Right lobe of liver (tissue), 6 donors: ENCODE measurements around the gene CNTN2. TPM values are rescaled to one million over a fixed set of nuclear protein-coding genes. Genes with fewer than 3 reads are reported as not detected.

Experiments
- ATAC-seq, 4 donors: fragments of 200-7000 bp; cut with Tn5 transposase; one replicate each; pipeline ENCODE4 v1.9.1; 2020; ENCODE audit warnings: mild to moderate bottlenecking in 4 of 4, moderate library complexity in 4 of 4
- DNase-seq, 3 donors: peaks; one replicate each; pipeline ENCODE4 v3.0.0-alpha.2; 2020
- H3K27ac ChIP-seq, 3 donors: fragments of 200-600 bp; one replicate each; pipeline ENCODE4 v1.8.0; 2022
- H3K27me3 ChIP-seq, 2 donors: fragments of 200-600 bp; one replicate each; pipeline ENCODE4 v1.8.0; 2022
- H3K36me3 ChIP-seq, 4 donors: fragments of 200-600 bp; sonication (generic) in 1 of 4; one replicate each; pipeline versions ENCODE4 v1.5.1 to v1.8.0; 2017 to 2022; ENCODE audit warnings: control low read depth in 1 of 4
- H3K4me1 ChIP-seq, 4 donors: fragments of 200-600 bp; sonication (generic) in 1 of 4; one replicate each; pipeline versions ENCODE4 v1.5.1 to v1.8.0; 2017 to 2022; ENCODE audit warnings: control low read depth in 1 of 4
- H3K4me3 ChIP-seq, 3 donors: fragments of 200-600 bp; one replicate each; pipeline ENCODE4 v1.8.0; 2022
- H3K9me3 ChIP-seq, 4 donors: fragments of 200-600 bp; sonication (generic) in 1 of 4; one replicate each; pipeline versions ENCODE4 v1.5.1 to v1.8.0; 2017 to 2022; ENCODE audit warnings: control low read depth in 1 of 4
- POLR2A ChIP-seq: fragments of 450-650 bp; IDR thresholded peaks from one replicate; pipeline ENCODE4 v1.6.1; 2017; ENCODE audit warnings: antibody characterized with exemption, mild to moderate bottlenecking
- WGBS: methylation state at CpG from one replicate; pipeline ENCODE4 v1.1.6; 2018; ENCODE audit warnings: low coverage, low lambda C conversion rate; ENCODE audit not compliant: insufficient coverage; ENCODE audit errors: missing lambda C conversion rate; 5-methylcytosine and 5-hydroxymethylcytosine counted together
- intact Hi-C, 2 donors: fragments of 100-400 bp; cut with DNase I; formaldehyde crosslinking; loops; one replicate each; pipeline versions ENCODE4 v1.11.2 to v1.14.1; 2022
- total RNA-seq, 6 experiments: library from RNA; depleted of rRNA in 2 of 6; stranded (reverse); fragments of >200 nt in 2 of 6; fragmentation: NEBNext Ultra II Directional in 3 of 6; extraction: Animal tissue kit (Norgen Biotek cat#: 25700) in 3 of 6; gene quantifications; one replicate each; pipeline versions ENCODE4 v1.1.0 to v1.2.4, GENCODE V29; 2016 to 2023
- TF ChIP-seq, protein P1 (sequence below), 4 donors: fragments of 200-600 bp in 3 of 4; fragments of 450-650 bp in 1 of 4; IDR thresholded peaks; one replicate each; pipeline versions ENCODE4 v1.5.1 to v1.8.0; 2016 to 2022; ENCODE audit warnings: antibody characterized with exemption in 4 of 4, mild to moderate bottlenecking in 2 of 4
- donor health status: DM: no; HTN: yes; CAD: no.
- donor health status: DM: no; HTN: no; CAD: no.
- donor health status: DM: no; HTN: no; CAD: no.
- donor health status: DM: no; HTN: yes; CAD: no.
- donor health status: DM: no; HTN: yes; CAD: no.

The CNTN2 gene
- total RNA-seq, 6 experiments from 2014 or later: 0.49 TPM; not detected in 5

DNA sequence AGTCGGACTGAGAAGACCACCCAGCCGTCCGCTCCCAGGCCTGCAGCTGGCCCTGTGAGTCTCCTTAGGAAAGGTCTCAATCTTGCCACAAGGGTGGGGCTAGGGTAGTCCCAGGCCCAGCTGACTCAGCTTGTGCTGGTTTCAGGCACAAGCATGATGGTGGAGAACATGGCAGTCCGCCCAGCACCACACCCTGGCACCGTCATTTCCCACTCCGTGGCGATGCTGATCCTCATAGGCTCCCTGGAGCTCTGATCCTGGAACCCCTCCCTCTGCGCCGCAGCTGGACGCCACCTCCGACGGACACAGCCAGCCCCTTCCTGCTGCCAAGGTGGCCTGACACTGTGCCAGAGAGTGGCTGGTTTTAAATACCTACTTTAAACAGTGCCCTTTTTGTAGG lies 30.5 kb downstream of the CNTN2 start:
- no peak overlapping the region for H3K4me3 ChIP-seq
- H3K9me3 ChIP-seq: no peaks in the 10 kb centered on the region
- H3K27ac ChIP-seq: no peak overlapping the region
- H3K36me3 ChIP-seq: no peaks in the 10 kb centered on the region
- no peaks in the 10 kb centered on the region for H3K27me3 ChIP-seq
- intact Hi-C loops: loop anchor here in 1 of 2 donors (10.0 kb wide), 1 partner anchor 181 kb away; no protein-coding TSS in a partner anchor
- TF ChIP-seq POLR2A: no peak
- TF ChIP-seq, protein P1, sequence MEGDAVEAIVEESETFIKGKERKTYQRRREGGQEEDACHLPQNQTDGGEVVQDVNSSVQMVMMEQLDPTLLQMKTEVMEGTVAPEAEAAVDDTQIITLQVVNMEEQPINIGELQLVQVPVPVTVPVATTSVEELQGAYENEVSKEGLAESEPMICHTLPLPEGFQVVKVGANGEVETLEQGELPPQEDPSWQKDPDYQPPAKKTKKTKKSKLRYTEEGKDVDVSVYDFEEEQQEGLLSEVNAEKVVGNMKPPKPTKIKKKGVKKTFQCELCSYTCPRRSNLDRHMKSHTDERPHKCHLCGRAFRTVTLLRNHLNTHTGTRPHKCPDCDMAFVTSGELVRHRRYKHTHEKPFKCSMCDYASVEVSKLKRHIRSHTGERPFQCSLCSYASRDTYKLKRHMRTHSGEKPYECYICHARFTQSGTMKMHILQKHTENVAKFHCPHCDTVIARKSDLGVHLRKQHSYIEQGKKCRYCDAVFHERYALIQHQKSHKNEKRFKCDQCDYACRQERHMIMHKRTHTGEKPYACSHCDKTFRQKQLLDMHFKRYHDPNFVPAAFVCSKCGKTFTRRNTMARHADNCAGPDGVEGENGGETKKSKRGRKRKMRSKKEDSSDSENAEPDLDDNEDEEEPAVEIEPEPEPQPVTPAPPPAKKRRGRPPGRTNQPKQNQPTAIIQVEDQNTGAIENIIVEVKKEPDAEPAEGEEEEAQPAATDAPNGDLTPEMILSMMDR (IDR thresholded peaks at IDR 0.05): no peak
- H3K4me1 ChIP-seq: no peaks in the 10 kb centered on the region
- ATAC-seq: no peak
- no peak for DNase-seq
- 100% methylated on average over 2 of the region's 12 CpGs for WGBS

DNA sequence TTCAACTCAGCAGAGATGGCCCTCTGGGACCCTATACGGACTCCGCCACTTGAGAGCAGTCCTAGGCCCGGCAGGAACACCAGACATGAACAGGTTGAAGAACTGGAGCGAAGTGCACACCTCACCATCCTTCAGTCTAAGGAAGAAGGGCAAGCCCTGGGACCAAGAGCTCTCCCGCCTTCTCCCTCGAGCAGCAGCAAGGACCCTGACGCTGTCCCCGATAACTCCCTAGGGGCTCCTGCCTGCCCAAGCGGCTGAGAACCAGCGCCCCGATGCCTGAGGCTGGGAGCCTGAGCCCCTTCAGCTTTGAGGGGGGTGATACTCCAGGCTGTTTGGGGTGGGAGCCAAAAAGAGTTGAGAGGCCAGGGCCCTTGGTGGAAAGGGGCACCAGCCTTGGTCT lies 31.1 kb downstream of the CNTN2 start:
- DNase-seq (no peak), ATAC-seq (no peak)
- Histone ChIP-seq H3K4me3 (no peak overlapping the region), H3K9me3 (no peaks in the 10 kb centered on the region), H3K27ac (no peak overlapping the region), H3K27me3 (no peaks in the 10 kb centered on the region), H3K36me3 (no peaks in the 10 kb centered on the region), H3K4me1 (no peaks in the 10 kb centered on the region)
- intact Hi-C loops: loop anchor here in 1 of 2 donors (10.0 kb wide), 1 partner anchor 181 kb away; no protein-coding TSS in a partner anchor
- WGBS: 90% methylated on average over 2 of the region's 11 CpGs
- no peak for TF ChIP-seq POLR2A
- TF ChIP-seq, protein P1 (IDR thresholded peaks at IDR 0.05): no peak

DNA sequence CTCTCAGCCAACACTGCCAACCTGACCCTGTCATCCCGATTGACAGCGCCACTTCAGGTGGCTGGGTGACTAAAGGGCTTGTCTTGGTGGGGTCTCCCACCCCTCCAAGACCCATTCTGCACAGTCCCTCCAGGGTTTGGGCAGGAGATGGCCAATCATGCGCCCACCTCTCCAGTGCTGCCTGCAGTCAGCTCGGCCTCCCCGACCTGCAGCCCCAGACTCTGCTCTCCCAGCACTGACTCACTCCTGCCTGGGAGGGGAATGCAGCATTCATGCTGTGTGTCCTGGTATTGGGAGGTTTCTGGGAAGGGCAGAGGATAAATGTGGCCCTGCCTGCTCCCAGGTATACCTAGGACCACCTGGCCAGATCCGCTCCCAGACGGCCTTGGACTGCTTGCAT lies 31.5 kb downstream of the CNTN2 start:
- whole genome bisulfite sequencing: 100% methylated on average over 1 of the region's 7 CpGs
- H3K27ac ChIP-seq: no peak overlapping the region
- TF ChIP-seq POLR2A: no peak
- TF ChIP-seq, protein P1 (IDR thresholded peaks at IDR 0.05): no peak
- DNase-seq (no peak), ATAC-seq (no peak)
- no peaks in the 10 kb centered on the region for H3K27me3 ChIP-seq
- intact Hi-C loops: loop anchor here in 1 of 2 donors (10.0 kb wide), 1 partner anchor 180 kb away; no protein-coding TSS in a partner anchor
- H3K4me1 ChIP-seq: no peaks in the 10 kb centered on the region
- H3K9me3 ChIP-seq: no peaks in the 10 kb centered on the region
- H3K4me3 ChIP-seq: no peak overlapping the region
- no peaks in the 10 kb centered on the region for H3K36me3 ChIP-seq

DNA sequence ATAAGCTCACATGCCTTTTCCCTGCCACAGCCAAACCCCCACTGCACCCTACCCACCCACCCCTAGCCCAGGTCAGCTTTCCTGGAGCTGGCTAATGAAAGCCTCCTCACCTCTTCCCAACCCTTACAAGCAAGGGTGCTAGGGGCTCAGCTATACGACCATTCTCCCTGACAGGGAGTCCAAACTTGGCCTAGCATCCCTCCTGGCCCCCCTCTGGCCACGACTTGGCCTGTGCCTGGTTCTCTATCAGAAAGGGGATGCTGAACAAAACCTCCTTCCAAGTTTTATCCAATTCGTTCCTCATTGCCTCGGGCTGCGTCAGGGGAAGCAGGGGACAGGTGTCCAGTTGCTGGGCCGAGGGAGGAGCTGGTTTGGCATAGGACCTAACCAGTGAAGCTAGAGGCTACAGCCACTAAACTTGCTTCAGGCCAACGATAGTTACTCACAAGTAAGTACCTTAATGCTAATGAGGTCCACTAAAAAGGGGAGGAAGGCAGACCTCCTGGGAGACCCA lies 32.7 kb downstream of the CNTN2 start:
- no peaks in the 10 kb centered on the region for H3K4me1 ChIP-seq
- no peak overlapping the region for H3K27ac ChIP-seq
- no peaks in the 10 kb centered on the region for H3K9me3 ChIP-seq
- WGBS: 47% methylated on average over 5 of the region's 7 CpGs
- H3K36me3 ChIP-seq: no peaks in the 10 kb centered on the region
- H3K4me3 ChIP-seq: no peak overlapping the region
- TF ChIP-seq POLR2A: no peak
- TF ChIP-seq, protein P1 (IDR thresholded peaks at IDR 0.05): no peak
- H3K27me3 ChIP-seq: no peaks in the 10 kb centered on the region
- DNase-seq (no peak), ATAC-seq (no peak)
- intact Hi-C loops: loop anchor here in 1 of 2 donors (10.0 kb wide), 1 partner anchor 179 kb away; no protein-coding TSS in a partner anchor
